ENCODE results near the gene MRPL45.
A peak's percentile ranks its signal among the peaks of the same experiment; 100 is the strongest.

Gene MRPL45

DNA sequence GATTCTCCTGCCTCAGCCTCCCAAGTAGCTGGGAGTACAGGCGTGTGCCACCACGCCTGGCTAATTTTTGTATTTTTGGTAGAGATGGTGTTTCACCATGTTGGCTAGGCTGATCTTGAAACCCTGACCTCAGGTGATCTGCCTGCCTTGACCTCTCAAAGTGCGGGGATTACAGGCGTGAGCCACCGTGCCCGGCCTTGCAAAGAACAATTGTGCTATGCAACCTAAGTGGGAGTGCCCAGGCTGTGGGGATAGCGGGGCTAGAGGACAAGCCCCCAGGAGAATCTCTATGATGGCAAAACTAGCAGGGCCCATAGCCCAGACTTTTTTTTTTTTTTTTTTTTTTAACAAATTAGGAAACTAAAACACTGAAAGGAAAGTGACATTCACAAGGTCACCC lies 48.8 kb downstream of the MRPL45 start:
- no peak for DNase-seq (ENCODE audit: low read depth)

DNA sequence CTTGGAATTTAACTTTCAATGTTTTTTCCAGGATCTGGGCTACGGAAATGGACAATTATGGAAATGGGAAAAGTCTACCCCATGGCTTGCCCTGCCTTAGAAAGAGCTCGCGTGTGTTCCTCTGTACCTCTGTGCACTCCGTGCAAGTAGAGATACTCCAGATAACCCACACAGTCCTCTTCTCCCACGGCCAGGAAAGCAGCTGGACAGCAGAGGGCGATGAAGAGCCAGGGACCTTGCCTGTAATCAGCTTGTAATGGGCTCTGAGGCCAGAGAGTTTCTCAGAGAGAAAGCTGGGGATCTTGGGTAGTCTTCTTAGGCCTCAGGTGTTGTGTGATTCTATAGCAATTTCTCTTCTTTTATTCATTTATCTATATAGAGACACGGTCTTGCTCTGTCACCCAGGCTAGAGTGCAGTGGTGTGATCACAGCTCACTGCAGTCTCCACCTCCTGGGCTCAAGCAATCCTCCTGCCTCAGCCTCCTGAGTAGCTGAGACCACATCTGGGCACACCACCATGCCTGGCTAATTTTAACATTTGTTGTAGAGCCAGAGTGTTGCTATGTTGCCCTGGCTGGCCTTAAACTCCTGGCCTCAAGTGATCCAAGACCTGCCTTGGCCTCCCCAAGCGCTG lies 52.2 kb downstream of the MRPL45 start:
- TF ChIP-seq, protein P1, sequence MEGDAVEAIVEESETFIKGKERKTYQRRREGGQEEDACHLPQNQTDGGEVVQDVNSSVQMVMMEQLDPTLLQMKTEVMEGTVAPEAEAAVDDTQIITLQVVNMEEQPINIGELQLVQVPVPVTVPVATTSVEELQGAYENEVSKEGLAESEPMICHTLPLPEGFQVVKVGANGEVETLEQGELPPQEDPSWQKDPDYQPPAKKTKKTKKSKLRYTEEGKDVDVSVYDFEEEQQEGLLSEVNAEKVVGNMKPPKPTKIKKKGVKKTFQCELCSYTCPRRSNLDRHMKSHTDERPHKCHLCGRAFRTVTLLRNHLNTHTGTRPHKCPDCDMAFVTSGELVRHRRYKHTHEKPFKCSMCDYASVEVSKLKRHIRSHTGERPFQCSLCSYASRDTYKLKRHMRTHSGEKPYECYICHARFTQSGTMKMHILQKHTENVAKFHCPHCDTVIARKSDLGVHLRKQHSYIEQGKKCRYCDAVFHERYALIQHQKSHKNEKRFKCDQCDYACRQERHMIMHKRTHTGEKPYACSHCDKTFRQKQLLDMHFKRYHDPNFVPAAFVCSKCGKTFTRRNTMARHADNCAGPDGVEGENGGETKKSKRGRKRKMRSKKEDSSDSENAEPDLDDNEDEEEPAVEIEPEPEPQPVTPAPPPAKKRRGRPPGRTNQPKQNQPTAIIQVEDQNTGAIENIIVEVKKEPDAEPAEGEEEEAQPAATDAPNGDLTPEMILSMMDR (IDR thresholded peaks at IDR 0.05; ENCODE audit: insufficient read depth, low read depth, low read length, missing control alignments): peak; percentile 99
- no peak overlapping the region for H3K4me3 ChIP-seq (ENCODE audit: low read length)
- peak; percentile 83 for DNase-seq (ENCODE audit: low read depth)

More for the DNA sequence above, 48.8 kb downstream of the MRPL45 start:
- TF ChIP-seq, protein P1 (IDR thresholded peaks at IDR 0.05; ENCODE audit: insufficient read depth, low read depth, low read length, missing control alignments): no peak
- H3K4me3 ChIP-seq (ENCODE audit: low read length): no peak overlapping the region

DNA sequence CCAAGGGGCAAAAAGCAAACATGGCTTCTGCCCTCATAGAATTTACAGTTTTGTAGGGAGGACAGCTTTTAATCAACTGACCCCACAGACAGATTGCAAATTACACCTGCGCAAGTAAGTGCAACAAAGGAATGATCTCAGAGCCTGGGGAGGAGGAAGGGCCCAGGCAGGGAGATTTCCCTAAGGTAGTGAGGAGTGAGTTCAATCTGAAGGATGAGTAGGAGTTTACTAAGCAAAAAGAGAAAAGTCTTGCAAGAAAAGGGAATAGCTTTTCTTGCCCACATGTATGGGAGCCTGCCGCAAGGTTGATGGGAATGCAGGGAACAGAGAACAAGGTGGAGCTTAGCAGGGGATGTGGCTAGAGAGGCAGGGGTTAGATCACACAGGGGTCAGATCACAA lies 53.1 kb downstream of the MRPL45 start:
- TF ChIP-seq, protein P1 (IDR thresholded peaks at IDR 0.05; ENCODE audit: insufficient read depth, low read depth, low read length, missing control alignments): no peak
- no peak overlapping the region for H3K4me3 ChIP-seq (ENCODE audit: low read length)
- DNase-seq (ENCODE audit: low read depth): no peak

DNA sequence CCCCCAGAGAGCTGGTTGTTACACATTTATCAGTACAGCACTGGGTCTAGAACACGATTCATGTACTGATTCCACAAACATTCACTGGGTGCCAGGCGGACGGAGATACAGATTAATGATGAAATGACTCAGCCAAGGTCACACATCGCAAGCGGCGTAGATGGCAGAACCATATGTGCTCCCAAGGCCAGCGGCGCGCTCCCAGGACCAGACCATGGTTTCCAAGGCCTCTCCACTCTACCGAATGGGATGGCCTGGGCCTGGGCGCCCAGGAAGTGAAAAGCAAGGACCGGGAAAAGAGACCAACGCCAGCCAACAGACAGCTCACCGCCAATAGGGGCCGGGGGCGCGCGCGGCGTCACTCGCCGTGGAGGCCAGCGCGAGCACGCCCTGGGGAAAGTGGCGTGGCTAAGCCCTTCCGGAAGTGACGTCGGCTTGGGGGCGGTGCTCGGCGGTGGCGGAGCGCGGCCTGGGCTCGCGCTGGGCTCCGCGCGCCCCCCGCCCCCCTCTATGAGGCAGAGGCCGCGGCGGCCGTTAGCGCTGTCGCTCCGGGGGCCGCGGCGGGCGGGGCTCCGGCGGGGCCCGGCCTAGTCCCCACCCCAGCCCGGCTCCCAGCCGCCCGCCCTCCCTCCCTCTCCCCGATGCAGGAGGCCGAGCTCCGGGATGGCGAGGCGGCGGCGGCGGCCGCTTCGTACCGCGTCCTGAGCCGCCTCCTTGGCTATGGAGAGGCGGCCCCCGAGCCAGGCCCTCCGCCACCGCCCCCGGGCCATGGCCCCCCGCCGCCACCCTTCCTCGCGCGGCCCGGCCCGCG lies 54.6 kb downstream of the MRPL45 start, which contains the start of gene SOCS7:
SOCS7 (plus strand) TSS at position 433 of the 811 bp plus-strand sequence; CDS start at position 642, 209 bp downstream.
- TF ChIP-seq, protein P1 (IDR thresholded peaks at IDR 0.05; ENCODE audit: insufficient read depth, low read depth, low read length, missing control alignments): no peak
- DNase-seq (ENCODE audit: low read depth): peak; percentile 90
- H3K4me3 ChIP-seq (ENCODE audit: low read length): peak within 1 kb of the TSS; percentile 63

DNA sequence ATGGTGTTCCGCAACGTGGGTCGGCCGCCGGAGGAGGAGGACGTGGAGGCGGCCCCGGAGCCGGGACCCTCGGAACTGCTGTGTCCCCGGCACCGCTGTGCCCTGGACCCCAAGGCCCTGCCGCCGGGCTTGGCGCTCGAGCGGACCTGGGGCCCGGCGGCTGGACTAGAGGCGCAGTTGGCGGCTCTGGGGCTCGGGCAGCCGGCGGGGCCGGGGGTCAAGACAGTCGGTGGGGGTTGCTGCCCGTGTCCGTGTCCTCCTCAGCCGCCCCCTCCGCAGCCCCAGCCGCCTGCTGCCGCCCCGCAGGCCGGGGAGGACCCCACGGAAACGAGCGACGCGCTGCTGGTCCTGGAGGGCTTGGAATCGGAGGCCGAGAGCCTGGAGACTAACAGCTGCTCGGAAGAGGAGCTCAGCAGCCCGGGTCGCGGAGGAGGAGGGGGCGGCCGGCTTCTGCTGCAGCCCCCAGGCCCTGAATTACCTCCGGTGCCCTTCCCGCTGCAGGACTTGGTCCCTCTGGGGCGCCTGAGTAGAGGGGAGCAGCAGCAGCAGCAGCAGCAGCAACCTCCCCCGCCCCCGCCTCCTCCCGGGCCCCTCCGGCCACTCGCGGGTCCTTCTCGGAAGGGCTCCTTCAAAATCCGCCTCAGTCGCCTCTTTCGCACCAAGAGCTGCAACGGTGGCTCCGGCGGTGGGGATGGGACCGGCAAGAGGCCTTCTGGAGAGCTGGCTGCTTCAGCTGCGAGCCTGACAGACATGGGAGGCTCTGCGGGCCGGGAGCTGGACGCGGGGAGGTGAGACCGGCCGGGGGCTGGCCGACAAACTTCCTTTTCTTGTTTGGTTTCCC lies 55.5 kb downstream of the MRPL45 start:
- peak; percentile 30 for DNase-seq (ENCODE audit: low read depth)
- H3K4me3 ChIP-seq (ENCODE audit: low read length): peak overlapping the region; percentile 63
- TF ChIP-seq, protein P1 (IDR thresholded peaks at IDR 0.05; ENCODE audit: insufficient read depth, low read depth, low read length, missing control alignments): no peak

DNA sequence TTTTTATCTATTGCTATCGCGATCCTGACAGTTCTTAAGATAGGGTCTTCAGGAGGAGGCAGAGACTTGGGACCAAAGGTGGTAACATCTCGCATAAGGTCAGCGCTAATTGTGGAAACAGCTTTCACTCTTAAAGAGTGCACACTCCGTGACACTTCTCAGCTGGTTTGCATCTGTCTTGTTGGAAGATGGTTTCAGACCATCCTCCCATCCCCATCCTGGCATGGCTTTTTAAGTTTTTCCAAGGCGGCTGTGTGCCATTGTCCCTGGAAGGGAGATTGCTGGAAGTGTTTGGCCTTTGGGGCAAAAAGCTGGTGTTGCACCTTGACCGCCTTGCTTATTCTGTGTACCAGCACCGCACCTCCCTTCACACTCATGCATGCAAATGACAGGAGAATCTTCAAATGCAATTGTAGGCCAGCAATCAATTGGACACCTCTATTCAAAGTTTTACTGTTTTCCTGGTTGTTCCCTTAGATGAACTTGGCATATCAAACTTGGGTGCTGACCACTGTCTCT lies 56.2 kb downstream of the MRPL45 start:
- no peak for DNase-seq (ENCODE audit: low read depth)
- TF ChIP-seq, protein P1 (IDR thresholded peaks at IDR 0.05; ENCODE audit: insufficient read depth, low read depth, low read length, missing control alignments): no peak

More for the DNA sequence above, 56.2 kb downstream of the MRPL45 start:
- H3K4me3 ChIP-seq (ENCODE audit: low read length): peak overlapping the region; percentile 63

All from epithelial cell of esophagus (primary cell).